HG03342 (cell line): ENCODE results near the gene DDAH2.

Experiments
- ATAC-seq: cut with Tn5 transposase; IDR thresholded peaks from one replicate; pipeline ENCODE4 v1.9.1; 2021; ENCODE audit warnings: mild to moderate bottlenecking, moderate library complexity; ENCODE audit not compliant: unreplicated experiment

DDAH2 gene

DNA sequence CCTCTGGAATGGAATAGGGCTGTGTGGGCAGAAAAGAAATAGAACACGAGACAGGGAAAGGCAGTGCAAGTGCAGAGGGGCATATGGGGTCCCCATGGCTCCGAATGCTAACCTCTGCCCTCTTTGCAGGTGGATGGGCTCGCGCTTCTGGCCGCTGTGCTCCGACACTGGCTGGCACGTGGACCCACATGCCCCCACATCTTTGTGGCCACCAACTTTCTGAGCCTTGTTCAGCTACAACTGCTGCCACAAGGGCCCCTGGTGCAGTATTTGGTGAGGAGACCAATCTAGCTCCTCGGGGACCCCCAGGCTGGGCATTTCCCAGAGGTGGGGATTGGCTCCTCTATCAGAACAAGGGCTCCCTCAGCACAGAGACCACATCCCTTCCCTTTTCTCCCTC is 32.2 kb upstream of the DDAH2 start:
- no peak for ATAC-seq

- no peak for ATAC-seq
These were observed 31.7 kb upstream of the DDAH2 start for GRCh38 chr6:31760790-31761189.

DNA sequence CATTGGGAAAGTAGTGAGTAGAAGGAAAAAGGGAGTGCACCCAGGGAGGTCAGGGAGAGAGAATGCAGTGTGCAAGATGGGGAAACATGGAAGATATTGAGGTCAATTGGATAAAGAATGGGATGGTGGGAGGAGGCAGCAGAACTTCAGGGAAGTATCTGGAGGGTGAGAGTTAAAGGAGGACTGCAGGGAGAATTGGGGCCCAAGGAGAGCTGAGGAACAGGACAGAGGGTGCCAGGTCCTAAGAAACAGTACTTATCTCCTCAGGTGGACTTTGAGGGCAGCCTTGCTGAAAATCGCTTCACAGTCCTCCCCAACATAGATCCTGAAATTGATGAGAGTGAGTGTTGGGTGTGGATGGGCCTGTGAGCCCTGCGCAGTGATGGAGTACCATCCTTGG is 29.2 kb upstream of the DDAH2 start:
- no peak for ATAC-seq

GRCh38 chr6:31752739-31753319 is 23.7 kb upstream of the DDAH2 start:
- no peak for ATAC-seq

DNA sequence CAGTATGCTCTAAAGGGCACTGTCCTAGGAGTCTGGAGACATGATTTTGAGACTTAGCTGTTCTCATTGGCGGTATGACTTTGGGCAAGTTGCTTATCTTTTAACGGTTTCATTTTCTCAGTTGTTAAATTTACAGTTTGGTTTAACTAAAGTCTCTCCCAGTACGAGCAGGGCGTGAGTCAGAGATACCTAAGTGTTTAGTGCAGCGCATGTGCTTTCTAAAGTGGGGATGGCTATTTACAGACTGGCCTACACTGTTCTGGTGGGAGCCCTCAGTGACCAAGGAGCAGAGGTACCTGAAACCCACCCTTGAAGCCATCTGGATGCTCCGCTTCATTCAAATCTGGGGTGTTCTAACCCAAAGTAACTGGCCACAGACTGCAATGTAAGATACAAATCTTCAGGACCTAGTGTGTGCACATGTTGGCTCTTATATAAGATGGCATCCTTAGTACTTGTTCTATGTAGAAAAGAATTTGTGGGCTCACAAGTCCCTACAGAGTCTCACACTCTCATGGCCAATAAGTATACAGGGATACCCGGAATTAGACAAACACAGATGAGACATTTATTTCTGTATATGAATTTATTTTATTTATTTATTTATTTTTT is 21.4 kb upstream of the DDAH2 start:
- ATAC-seq = no peak

GRCh38 chr6:31749301-31750036 is 20.4 kb upstream of the DDAH2 start:
- no peak for ATAC-seq

DNA sequence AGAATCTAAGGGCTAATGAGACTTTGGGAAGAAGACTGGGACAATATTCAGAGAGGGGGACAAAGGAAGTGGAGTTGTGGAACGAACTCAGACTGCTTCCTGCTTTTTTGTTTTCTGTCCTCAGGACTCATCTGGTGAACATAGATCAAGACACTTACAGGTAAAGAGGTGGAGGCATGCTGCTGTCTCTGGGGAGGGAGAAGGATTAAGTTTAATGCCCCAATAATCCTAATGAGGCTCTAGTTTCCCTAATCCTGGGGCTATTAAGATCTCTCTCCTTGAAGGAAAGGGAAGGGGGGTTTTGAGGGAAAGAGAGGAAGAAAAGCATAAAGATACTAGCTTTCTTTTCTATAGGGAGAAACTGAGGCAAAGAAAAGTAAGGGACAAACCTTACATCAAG is 15.3 kb upstream of the DDAH2 start:
- ATAC-seq = no peak

DNA sequence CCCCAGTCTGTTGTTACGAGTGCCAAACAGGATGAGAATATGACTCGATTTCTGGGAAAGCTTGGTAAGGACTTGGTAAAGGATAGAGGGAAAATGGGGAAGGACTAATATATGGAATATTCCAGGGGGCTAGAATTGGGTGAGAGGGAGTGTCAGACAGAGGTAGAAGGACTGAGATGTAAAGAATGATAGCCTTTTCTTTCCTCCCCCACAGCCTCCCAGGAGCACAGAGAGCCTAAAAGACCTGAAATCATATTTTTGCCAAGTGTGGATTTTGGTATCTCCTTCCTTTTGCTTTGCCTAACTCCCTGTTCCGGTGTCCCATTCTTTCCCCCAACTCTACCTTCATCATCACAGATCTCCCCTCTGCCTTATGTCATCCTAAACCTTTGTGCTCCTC is 13.8 kb upstream of the DDAH2 start:
- no peak for ATAC-seq

- ATAC-seq = no peak
These were observed 12.7 kb upstream of the DDAH2 start for GRCh38 chr6:31741815-31742214.

GRCh38 chr6:31740397-31741223 is 11.5 kb upstream of the DDAH2 start:
- ATAC-seq = peak; percentile 1

DNA sequence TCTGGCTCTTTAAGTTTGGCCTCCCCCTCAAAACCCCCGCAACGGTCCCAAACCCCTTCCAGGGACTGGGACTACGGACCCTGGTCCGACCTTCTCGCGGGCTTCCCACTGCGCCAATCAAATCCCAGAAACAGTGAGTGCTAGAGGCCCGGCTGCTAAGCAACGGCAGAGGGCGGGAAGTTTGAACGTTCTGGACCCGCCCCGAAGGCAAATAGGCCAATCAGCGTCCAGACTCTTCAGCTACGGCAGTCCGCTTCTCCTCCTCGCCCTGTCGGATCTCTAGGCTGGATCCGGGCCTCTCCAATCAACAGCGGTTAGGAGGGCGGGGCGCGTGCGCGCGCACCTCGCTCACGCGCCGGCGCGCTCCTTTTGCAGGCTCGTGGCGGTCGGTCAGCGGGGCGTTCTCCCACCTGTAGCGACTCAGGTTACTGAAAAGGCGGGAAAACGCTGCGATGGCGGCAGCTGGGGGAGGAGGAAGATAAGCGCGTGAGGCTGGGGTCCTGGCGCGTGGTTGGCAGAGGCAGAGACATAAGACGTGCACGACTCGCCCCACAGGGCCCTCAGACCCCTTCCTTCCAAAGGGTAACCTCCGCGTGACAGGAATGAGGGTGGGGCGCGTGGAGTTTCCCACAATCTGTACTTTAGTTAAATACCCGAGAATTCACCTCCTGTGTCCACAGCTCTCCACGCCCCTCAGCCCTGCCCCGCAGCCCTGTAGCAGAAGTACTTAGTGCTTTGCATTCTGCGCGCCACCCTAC is 10.7 kb upstream of the DDAH2 start, which contains the start of gene MSH5:
MSH5 (plus strand) TSS at position 367 of the 758 bp plus-strand sequence. CDS start 462 bp downstream, outside the sequence.
- ATAC-seq = peak; percentile 62

DNA sequence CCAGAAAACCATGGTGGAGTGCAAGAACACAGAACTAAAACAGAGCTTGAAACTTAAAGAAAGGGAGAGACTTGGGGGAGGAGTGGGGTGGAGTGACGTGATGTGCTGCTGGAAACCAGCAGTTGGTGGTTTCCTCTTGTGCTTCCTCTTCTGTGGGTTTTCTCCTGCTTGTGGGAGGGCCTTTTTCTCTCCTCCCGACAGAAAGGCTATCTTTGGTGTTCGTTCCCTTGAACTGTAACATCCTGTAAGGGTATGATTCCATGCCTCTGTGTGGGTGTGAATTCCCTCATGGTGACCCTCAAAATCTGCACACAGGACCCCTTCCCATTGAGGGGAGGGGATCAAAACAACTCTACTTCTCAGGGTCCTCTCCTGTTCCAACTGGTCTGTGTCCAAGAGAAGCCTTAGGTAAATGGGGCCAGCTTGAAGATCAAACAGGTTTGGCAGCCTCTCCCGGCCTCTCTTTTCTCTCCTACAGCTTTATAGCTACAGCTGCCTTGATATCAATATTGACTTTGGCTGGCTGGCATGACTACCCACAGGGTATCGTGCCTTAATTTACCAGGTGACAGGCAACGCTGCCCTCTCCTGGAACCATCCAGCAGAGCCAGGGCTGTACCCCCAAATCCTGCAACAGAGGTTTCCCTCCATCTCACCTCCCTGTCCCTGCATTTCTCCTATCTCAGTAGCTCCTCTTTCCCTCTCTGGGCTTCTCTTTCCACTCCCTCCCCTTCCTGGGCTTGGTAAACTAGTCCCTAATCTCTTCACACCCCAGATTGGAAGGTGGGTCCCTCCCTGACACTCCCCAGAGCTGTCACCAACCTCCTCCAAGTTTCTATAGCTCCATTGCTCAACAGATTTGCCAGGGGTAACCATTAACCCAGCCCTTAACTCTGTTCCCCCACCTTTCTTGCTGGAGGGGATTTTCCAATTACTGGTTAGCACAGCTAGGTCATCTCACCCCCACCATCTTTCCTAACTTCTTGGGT is 9.2 kb upstream of the DDAH2 start:
- no peak for ATAC-seq

GRCh38 chr6:31737315-31737990 is 8.4 kb upstream of the DDAH2 start:
- ATAC-seq = no peak

DNA sequence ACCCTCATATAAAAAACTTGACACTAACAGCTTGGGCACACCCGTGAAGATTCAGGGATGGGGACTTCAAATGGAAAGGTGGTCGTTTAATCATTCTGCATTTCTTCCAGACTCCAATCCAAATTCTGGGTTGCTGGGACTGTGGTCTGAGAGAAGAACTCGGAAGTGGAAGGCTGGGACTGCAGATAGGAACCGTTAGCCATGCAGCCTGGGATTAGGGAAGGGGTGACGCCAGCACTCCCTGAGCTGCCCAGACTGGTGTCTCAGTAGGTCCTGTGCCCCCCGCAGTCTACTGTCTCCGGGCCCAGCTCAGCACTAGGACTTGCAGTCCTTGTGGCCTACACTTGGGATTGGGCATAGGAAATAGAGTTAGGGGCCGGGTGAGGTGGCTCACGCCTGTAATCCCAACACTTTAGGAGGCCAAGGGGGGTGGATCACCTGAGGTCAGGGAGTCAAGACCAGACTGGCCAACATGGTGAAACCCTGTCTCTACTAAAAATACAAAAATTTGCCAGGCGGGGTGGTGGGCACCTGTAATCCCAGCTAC is 7.7 kb upstream of the DDAH2 start:
- no peak for ATAC-seq

DNA sequence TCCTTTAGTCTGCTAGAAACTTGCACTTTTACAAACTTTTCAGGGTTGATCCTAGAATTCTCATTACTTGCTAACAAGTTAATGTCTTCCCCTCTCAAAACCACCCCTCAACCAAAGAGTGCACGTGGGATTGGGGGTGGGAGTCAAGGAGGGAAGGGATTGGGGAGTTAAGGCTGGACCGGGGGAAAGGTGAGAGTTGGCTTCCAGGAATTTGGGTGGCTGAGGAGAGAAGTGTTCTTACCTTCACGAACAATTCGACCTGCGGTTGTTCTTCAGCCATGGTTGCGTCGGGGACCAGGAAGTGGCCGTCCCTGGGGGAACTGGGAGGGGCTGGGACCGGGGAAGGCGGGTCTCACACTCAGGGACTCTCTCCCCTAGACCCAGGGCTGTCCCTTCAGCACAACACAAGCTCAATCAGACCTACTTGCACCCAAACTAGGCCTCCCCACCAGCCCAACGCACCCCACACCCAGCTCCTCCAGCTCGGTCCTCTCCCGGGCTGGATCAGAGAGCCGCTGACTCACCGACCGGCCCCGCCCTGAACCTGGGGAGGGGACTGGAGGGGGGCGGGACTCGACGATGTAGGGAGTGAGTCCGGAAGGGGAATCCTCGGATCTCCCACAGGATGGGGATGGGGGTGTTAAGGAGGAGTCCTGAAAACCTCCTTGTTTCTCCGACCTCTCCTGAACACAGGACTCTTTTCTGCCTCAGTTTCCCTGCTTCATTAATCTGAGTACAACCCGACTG is 7.1 kb upstream of the DDAH2 start, which contains the start of gene CLIC1:
CLIC1 (minus strand) TSS at position 510 of the 747 bp plus-strand sequence; CDS start at position 280, 230 bp downstream.
- ATAC-seq = no peak

DNA sequence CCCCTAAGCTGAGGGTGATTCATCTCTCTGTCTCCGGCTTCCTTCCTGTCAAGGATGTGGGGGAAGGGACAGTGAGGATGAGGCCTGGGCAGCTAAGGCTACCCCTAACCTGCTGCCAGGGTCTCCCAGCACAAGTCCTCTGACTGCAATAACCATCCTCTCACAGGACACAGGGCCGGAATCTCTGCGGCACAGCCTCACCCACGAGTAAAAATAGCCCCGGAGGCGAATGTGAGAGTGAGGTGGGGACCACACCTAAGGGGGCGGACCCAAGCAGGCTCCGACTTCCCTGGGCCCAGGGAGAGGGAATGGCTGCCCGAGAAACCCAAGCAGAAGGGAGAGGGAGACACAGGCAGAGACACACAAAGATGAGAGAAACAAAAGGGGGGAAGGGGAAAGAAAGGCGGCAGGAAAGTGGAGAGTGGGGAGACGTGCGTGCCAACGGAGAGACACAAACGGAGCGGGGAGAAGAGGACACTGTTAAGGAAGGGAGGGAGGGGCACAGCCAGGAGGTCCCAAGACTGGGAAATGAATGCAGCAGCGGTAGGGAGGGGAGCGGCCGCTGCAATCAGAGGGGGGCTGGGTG is 5.8 kb upstream of the DDAH2 start:
- peak; percentile 22 for ATAC-seq

DNA sequence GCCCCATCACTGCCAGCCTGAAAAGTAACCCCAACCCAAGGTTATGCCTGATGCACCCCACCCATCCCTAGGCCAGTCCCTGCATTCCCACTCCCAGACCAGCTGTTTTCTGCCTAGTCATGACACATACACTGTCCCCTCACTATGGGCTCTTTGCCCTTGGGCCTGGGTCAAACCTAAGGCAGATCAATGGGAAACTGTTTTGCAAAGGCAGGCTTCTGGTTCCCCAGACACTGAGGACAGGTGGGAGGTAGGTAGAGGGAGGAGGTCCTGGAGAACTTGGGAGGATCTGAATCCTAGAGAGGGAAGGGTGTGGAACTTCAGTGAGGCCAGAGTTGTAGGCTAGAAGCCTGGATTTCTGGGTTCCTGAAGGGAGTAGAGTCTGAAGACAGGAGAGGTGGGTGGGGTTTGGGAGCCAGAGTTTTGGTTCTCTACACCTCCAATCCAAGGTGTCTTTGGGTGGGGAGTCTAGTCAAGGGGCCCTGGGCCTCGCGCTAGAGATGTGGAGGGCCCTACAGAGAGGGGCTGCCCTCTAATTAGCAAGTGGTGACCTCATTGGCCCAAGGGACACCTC is 5.2 kb upstream of the DDAH2 start:
- no peak for ATAC-seq
